Superior temporal gyrus (tissue), 1 donor: Measurements from ENCODE around the gene MACROD2.
"Not testable (repeated sequence)": the region's sequence is repeated elsewhere in the genome, so short reads cannot be mapped to it uniquely, and the experiment has no call there.

Source experiments
- DNase-seq: peaks from one replicate; pipeline ENCODE4 v3.0.0-alpha.2; 2016; ENCODE audit errors: extremely low spot score

MACROD2 gene

GRCh38 chr20:15520930-15521524, 1525.7 kb downstream of the MACROD2 start:
- DNase-seq: no peak

- DNase-seq: no peak
These were observed 1528.1 kb downstream of the MACROD2 start for GRCh38 chr20:15523400-15523799.

GRCh38 chr20:15528391-15529111, 1533.2 kb downstream of the MACROD2 start:
- no peak for DNase-seq

- DNase-seq: no peak
These were observed 1540.5 kb downstream of the MACROD2 start for GRCh38 chr20:15535863-15536262.

GRCh38 chr20:15537200-15537599, 1541.9 kb downstream of the MACROD2 start:
- DNase-seq: not testable (repeated sequence)

GRCh38 chr20:15542655-15543054, 1547.3 kb downstream of the MACROD2 start:
- no peak for DNase-seq

- no peak for DNase-seq
These were observed 1549.4 kb downstream of the MACROD2 start for GRCh38 chr20:15544742-15545141.

GRCh38 chr20:15546525-15547023, 1551.3 kb downstream of the MACROD2 start:
- DNase-seq: no peak

- no peak for DNase-seq
These were observed 1551.8 kb downstream of the MACROD2 start for GRCh38 chr20:15547119-15547518.

GRCh38 chr20:15550116-15550870, 1555.0 kb downstream of the MACROD2 start:
- no peak for DNase-seq

GRCh38 chr20:15555913-15556312, 1560.6 kb downstream of the MACROD2 start:
- no peak for DNase-seq

GRCh38 chr20:15556869-15557268, 1561.6 kb downstream of the MACROD2 start:
- no peak for DNase-seq

- DNase-seq: peak; percentile 59
These were observed 1565.8 kb downstream of the MACROD2 start for GRCh38 chr20:15561070-15561569.

- peak; percentile 91 for DNase-seq
These were observed 1566.5 kb downstream of the MACROD2 start for GRCh38 chr20:15561707-15562404.

- no peak for DNase-seq
These were observed 1568.5 kb downstream of the MACROD2 start for GRCh38 chr20:15563836-15564235.

- DNase-seq: no peak
These were observed 1569.7 kb downstream of the MACROD2 start for GRCh38 chr20:15564981-15565380.

- DNase-seq: no peak
These were observed 1570.5 kb downstream of the MACROD2 start for GRCh38 chr20:15565786-15566185.

GRCh38 chr20:15567219-15567618, 1571.9 kb downstream of the MACROD2 start:
- DNase-seq: no peak

GRCh38 chr20:15570156-15570555, 1574.8 kb downstream of the MACROD2 start:
- DNase-seq: no peak

- DNase-seq: no peak
These were observed 1575.7 kb downstream of the MACROD2 start for GRCh38 chr20:15571056-15571455.

GRCh38 chr20:15575255-15575654, 1579.9 kb downstream of the MACROD2 start:
- DNase-seq: no peak

GRCh38 chr20:15576411-15576810, 1581.1 kb downstream of the MACROD2 start:
- DNase-seq: no peak
